GM21528 (cell line): ENCODE measurements around the gene LSM14A.
"Not testable (repeated sequence)": the region's sequence is repeated elsewhere in the genome, so short reads cannot be mapped to it uniquely, and the experiment has no call there.

Experiments used
- ATAC-seq: cut with Tn5 transposase; IDR thresholded peaks from one replicate; pipeline ENCODE4 v1.9.1; 2021; ENCODE audit warnings: mild to moderate bottlenecking, moderate library complexity; ENCODE audit not compliant: unreplicated experiment, low FRiP score

LSM14A gene

GRCh38 chr19:34253167-34253566 lies 80.9 kb downstream of the LSM14A start:
- not testable (repeated sequence) for ATAC-seq

- not testable (repeated sequence) for ATAC-seq
These were observed 81.4 kb downstream of the LSM14A start for GRCh38 chr19:34253681-34254045.

- peak; percentile 80 for ATAC-seq
These were observed 81.9 kb downstream of the LSM14A start, which contains the start of gene GARRE1 for GRCh38 chr19:34254046-34254697. Gene GARRE1, plus strand, starts transcription at chr19:34254554. Its CDS starts 45,920 bp downstream, at chr19:34300474.

- ATAC-seq, result peak; percentile 63
These were observed 82.6 kb downstream of the LSM14A start for GRCh38 chr19:34254698-34255432.

- ATAC-seq, result no peak
These were observed 83.2 kb downstream of the LSM14A start for GRCh38 chr19:34255546-34255945.

- no peak for ATAC-seq
These were observed 84.7 kb downstream of the LSM14A start for GRCh38 chr19:34256835-34257558.

- ATAC-seq, result no peak
These were observed 85.2 kb downstream of the LSM14A start for GRCh38 chr19:34257559-34257924.

GRCh38 chr19:34259367-34260095 lies 87.2 kb downstream of the LSM14A start:
- no peak for ATAC-seq

GRCh38 chr19:34260771-34261173 lies 88.5 kb downstream of the LSM14A start:
- no peak for ATAC-seq

- ATAC-seq, result no peak
These were observed 89.2 kb downstream of the LSM14A start for GRCh38 chr19:34261334-34262109.

- ATAC-seq, result no peak
These were observed 91.5 kb downstream of the LSM14A start for GRCh38 chr19:34263745-34264237.

GRCh38 chr19:34265221-34265650 lies 92.9 kb downstream of the LSM14A start:
- ATAC-seq, result no peak

- no peak for ATAC-seq
These were observed 96.8 kb downstream of the LSM14A start for GRCh38 chr19:34269081-34269480.

GRCh38 chr19:34269489-34269888 lies 97.2 kb downstream of the LSM14A start:
- ATAC-seq, result no peak

GRCh38 chr19:34269968-34270621 lies 97.8 kb downstream of the LSM14A start:
- peak; percentile 58 for ATAC-seq

- ATAC-seq, result no peak
These were observed 100.8 kb downstream of the LSM14A start for GRCh38 chr19:34273121-34273520.

GRCh38 chr19:34274284-34274826 lies 102.1 kb downstream of the LSM14A start:
- ATAC-seq, result no peak

- no peak for ATAC-seq
These were observed 102.7 kb downstream of the LSM14A start for GRCh38 chr19:34274827-34275625.
